OCI-LY1 (cell line): ENCODE measurements around the gene PDLIM5.

Experiments used
- H2AFZ ChIP-seq: fragments of 200-600 bp; sonication (generic), shearing (Covaris generic); 2 replicates; pipeline ENCODE4 v1.6.0; 2014; ENCODE audit warnings: antibody characterized with exemption, mild to moderate bottlenecking, low read length
- H3F3A ChIP-seq: fragments of 200-600 bp; sonication (generic), shearing (Covaris generic); 2 replicates; pipeline ENCODE4 v1.6.0; 2014; ENCODE audit warnings: mild to moderate bottlenecking, antibody characterized with exemption, low read length, moderate library complexity; ENCODE audit not compliant: insufficient read depth
- H3K27ac ChIP-seq: fragments of 200-600 bp; sonication (generic); 2 replicates; pipeline ENCODE4 v1.5.1; 2014; ENCODE audit warnings: low read length, mixed run types, mild to moderate bottlenecking, low read depth; ENCODE audit not compliant: poor library complexity, severe bottlenecking
- H3K27me3 ChIP-seq: fragments of 200-600 bp; sonication (generic); 2 replicates; pipeline ENCODE4 v1.6.0; 2014; ENCODE audit warnings: antibody characterized with exemption, mild to moderate bottlenecking, low read length, moderate library complexity; ENCODE audit not compliant: insufficient read depth
- H3K36me3 ChIP-seq: fragments of 200-600 bp; sonication (generic); 2 replicates; pipeline ENCODE4 v1.6.1; 2014; ENCODE audit warnings: mild to moderate bottlenecking, antibody characterized with exemption, low read length, moderate library complexity, mixed read lengths; ENCODE audit not compliant: insufficient read depth
- H3K4me1 ChIP-seq: fragments of 200-600 bp; sonication (generic); 2 replicates; pipeline ENCODE4 v1.5.1; 2014; ENCODE audit warnings: mild to moderate bottlenecking, low read length, moderate library complexity; ENCODE audit not compliant: insufficient read depth, severe bottlenecking
- H3K4me2 ChIP-seq: fragments of 200-600 bp; sonication (generic), shearing (Covaris generic); 2 replicates; pipeline ENCODE4 v1.6.1; 2014; ENCODE audit warnings: low read length
- H3K4me3 ChIP-seq: fragments of 200-600 bp; sonication (generic); 2 replicates; pipeline ENCODE4 v1.5.1; 2014; ENCODE audit warnings: low read length, low read depth, mild to moderate bottlenecking, mixed read lengths; ENCODE audit not compliant: poor library complexity, severe bottlenecking
- H3K79me2 ChIP-seq: fragments of 200-600 bp; shearing (Covaris generic); 2 replicates; pipeline ENCODE4 v1.6.1; 2016; ENCODE audit warnings: mixed run types, low read length, mixed read lengths; ENCODE audit not compliant: insufficient read depth
- H3K9ac ChIP-seq: fragments of 200-600 bp; sonication (generic), shearing (Covaris generic); 2 replicates; pipeline ENCODE4 v1.6.1; 2014; ENCODE audit warnings: mild to moderate bottlenecking, low read length, mixed read lengths
- H3K9me2 ChIP-seq: fragments of 200-600 bp; sonication (generic), shearing (Covaris generic); 2 replicates; pipeline ENCODE4 v1.6.1; 2014; ENCODE audit warnings: low read depth, mild to moderate bottlenecking, low read length, mixed read lengths
- H3K9me3 ChIP-seq: fragments of 200-600 bp; shearing (Covaris generic); 2 replicates; pipeline ENCODE4 v1.6.1; 2014; ENCODE audit warnings: low read length, mixed read lengths
- H4K20me1 ChIP-seq: fragments of 200-600 bp; sonication (generic), shearing (Covaris generic); 2 replicates; pipeline ENCODE4 v1.6.0; 2016; ENCODE audit warnings: mild to moderate bottlenecking, low read length; ENCODE audit not compliant: insufficient read depth
- EZH2 ChIP-seq: fragments of 200-600 bp; sonication (generic), shearing (Covaris generic); IDR thresholded peaks from 2 replicates; pipeline ENCODE4 v1.8.0; 2017; ENCODE audit warnings: borderline replicate concordance, mixed run types, mild to moderate bottlenecking, antibody characterized with exemption, low read length, moderate library complexity, mixed read lengths
- TF ChIP-seq, protein P1 (sequence below): fragments of 200-600 bp; sonication (generic), shearing (Covaris generic); IDR thresholded peaks from 2 replicates; pipeline ENCODE4 v1.5.1; 2017; ENCODE audit warnings: mild to moderate bottlenecking, antibody characterized with exemption, low read length, moderate library complexity, mixed read lengths

The PDLIM5 gene

DNA sequence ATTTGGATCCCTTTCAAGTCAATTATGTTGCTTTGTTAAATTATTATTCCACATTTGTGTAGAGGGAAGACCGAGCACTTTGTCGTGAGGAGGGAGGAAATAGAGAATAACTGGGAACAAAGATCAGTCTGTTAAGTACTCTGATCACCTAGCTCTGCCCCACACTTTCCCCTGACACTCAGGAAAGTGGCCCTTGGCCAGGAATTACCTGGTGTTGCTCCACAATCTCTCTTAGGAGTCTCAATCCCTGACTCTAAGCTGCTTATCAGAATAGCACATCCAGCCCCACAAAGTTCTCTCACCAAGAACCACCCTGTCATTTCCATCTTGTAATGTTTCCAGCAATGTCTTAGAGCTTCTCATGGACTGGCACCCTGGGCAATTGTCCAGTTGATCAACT, 222.2 kb downstream of the PDLIM5 start:
- no peaks in the 10 kb centered on the region for H3K9me2 ChIP-seq
- no peak overlapping the region for H2AFZ ChIP-seq
- no peak overlapping the region for H3K9ac ChIP-seq
- no peak overlapping the region for H3K27ac ChIP-seq
- H3K36me3 ChIP-seq = no peaks in the 10 kb centered on the region
- no peak overlapping the region for H3K4me3 ChIP-seq
- no peak for TF ChIP-seq EZH2
- TF ChIP-seq, protein P1, sequence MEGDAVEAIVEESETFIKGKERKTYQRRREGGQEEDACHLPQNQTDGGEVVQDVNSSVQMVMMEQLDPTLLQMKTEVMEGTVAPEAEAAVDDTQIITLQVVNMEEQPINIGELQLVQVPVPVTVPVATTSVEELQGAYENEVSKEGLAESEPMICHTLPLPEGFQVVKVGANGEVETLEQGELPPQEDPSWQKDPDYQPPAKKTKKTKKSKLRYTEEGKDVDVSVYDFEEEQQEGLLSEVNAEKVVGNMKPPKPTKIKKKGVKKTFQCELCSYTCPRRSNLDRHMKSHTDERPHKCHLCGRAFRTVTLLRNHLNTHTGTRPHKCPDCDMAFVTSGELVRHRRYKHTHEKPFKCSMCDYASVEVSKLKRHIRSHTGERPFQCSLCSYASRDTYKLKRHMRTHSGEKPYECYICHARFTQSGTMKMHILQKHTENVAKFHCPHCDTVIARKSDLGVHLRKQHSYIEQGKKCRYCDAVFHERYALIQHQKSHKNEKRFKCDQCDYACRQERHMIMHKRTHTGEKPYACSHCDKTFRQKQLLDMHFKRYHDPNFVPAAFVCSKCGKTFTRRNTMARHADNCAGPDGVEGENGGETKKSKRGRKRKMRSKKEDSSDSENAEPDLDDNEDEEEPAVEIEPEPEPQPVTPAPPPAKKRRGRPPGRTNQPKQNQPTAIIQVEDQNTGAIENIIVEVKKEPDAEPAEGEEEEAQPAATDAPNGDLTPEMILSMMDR = no peak
- H3K9me3 ChIP-seq = no peaks in the 10 kb centered on the region
- H3K79me2 ChIP-seq = no peaks in the 10 kb centered on the region
- no peaks in the 10 kb centered on the region for H3F3A ChIP-seq
- H3K4me2 ChIP-seq = no peak overlapping the region
- no peaks in the 10 kb centered on the region for H3K4me1 ChIP-seq
- peaks cover 3% of the 10 kb centered on the region; the same call in 1 of the 2 replicates for H3K27me3 ChIP-seq
- no peaks in the 10 kb centered on the region for H4K20me1 ChIP-seq

DNA sequence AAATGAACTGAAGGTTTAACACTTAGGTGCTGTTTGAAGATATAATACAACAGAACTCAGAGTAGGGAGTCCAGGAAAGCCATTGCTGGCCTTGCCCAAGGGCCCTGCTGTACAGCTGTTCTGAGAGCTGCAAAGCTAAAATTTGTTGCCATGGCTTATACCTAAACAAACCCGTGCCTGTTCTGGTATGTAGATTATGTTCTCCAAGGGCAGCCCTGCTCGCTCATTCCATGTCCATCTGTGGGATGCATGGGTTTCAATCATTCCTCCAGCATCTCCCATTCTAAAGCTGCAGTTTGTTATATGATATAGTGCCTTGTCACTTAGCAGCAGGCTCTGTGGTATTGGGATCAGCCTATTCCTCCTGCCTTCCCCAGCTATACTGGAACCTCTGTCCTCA, 225.2 kb downstream of the PDLIM5 start:
- peaks cover 3% of the 10 kb centered on the region; the same call in 1 of the 2 replicates for H3K27me3 ChIP-seq
- H3K9me2 ChIP-seq = no peaks in the 10 kb centered on the region
- no peaks in the 10 kb centered on the region for H3K36me3 ChIP-seq
- no peak overlapping the region for H3K9ac ChIP-seq
- no peaks in the 10 kb centered on the region for H3K79me2 ChIP-seq
- no peaks in the 10 kb centered on the region for H3K9me3 ChIP-seq
- TF ChIP-seq, protein P1 = no peak
- no peak for TF ChIP-seq EZH2
- H2AFZ ChIP-seq = no peak overlapping the region
- H3K4me1 ChIP-seq = no peaks in the 10 kb centered on the region
- H3F3A ChIP-seq = no peaks in the 10 kb centered on the region
- no peak overlapping the region for H3K4me3 ChIP-seq
- H3K27ac ChIP-seq = no peak overlapping the region
- no peak overlapping the region for H3K4me2 ChIP-seq
- no peaks in the 10 kb centered on the region for H4K20me1 ChIP-seq

DNA sequence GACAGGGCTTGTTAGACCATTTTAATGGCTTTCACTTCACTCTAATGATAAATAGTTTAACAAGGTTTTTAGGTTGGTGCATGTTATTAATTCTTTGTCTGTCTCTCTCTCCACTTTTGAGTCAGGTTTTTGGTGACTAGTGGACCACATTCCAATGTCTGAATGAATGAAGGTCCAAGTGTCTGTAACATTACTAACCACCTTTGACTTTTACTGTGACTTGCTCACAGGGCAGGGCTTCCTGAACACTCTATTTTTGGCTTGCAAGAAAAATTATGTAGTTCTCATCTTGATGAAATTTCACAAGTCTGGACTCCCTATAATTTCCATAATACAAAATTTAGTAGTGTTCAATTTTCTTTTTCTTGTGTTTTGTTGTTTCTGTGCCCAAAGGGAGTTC, 227.2 kb downstream of the PDLIM5 start:
- no peaks in the 10 kb centered on the region for H4K20me1 ChIP-seq
- no peaks in the 10 kb centered on the region for H3K27me3 ChIP-seq
- H2AFZ ChIP-seq = no peak overlapping the region
- TF ChIP-seq, protein P1 = no peak
- no peak for TF ChIP-seq EZH2
- no peaks in the 10 kb centered on the region for H3K36me3 ChIP-seq
- no peak overlapping the region for H3K4me3 ChIP-seq
- no peaks in the 10 kb centered on the region for H3K9me2 ChIP-seq
- H3K27ac ChIP-seq = no peak overlapping the region
- no peaks in the 10 kb centered on the region for H3K9me3 ChIP-seq
- no peaks in the 10 kb centered on the region for H3K79me2 ChIP-seq
- H3K4me1 ChIP-seq = no peaks in the 10 kb centered on the region
- H3F3A ChIP-seq = no peaks in the 10 kb centered on the region
- no peak overlapping the region for H3K4me2 ChIP-seq
- H3K9ac ChIP-seq = no peak overlapping the region
